ENCODE data around the gene ZNF787. TPM values are rescaled to one million over a fixed set of nuclear protein-coding genes. Genes with fewer than 3 reads are reported as not detected.
A peak's percentile ranks its signal among the peaks of the same experiment; 100 is the strongest.

ZNF787 gene
- total and polyA plus RNA-seq, 10 donors = 16.6 to 53.8 (median 30.9) TPM

DNA sequence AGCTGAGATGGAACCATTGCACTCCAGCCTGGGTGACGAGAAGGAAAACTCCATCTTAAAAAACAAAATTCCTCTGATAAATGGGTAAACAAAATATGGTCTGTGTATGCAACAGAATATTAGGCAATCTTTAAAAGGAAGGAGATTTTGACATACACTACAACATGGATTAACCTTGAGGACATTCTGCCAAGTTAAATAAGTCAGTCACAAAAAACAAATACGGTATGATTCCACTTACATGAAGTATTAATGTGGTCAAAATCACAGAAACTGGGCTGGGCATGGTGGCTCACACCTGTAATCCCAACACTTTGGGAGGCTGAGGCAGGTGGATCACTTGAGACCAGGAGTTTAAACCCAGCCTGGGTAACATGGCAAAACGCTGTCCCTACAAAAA, 17.0 kb upstream of the ZNF787 start:
- Histone ChIP-seq H3K36me3 (no peaks in the 10 kb centered on the region), H3K27ac (peak overlapping the region in 7 of 8 donors; percentile 29 to 93 (median 69)), H3K4me1 (peaks cover 10 to 67% (median 38%) of the 10 kb centered on the region in 6 donors), H3K9me3 (no peaks in the 10 kb centered on the region), H3K4me3 (no peak overlapping the region), H3K27me3 (replicated peaks in 1 of 7) (no peaks in the 10 kb centered on the region)
- no peak for TF ChIP-seq POLR2A (IDR thresholded peaks at IDR 0.05)
- TF ChIP-seq, protein P1, sequence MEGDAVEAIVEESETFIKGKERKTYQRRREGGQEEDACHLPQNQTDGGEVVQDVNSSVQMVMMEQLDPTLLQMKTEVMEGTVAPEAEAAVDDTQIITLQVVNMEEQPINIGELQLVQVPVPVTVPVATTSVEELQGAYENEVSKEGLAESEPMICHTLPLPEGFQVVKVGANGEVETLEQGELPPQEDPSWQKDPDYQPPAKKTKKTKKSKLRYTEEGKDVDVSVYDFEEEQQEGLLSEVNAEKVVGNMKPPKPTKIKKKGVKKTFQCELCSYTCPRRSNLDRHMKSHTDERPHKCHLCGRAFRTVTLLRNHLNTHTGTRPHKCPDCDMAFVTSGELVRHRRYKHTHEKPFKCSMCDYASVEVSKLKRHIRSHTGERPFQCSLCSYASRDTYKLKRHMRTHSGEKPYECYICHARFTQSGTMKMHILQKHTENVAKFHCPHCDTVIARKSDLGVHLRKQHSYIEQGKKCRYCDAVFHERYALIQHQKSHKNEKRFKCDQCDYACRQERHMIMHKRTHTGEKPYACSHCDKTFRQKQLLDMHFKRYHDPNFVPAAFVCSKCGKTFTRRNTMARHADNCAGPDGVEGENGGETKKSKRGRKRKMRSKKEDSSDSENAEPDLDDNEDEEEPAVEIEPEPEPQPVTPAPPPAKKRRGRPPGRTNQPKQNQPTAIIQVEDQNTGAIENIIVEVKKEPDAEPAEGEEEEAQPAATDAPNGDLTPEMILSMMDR (IDR thresholded peaks at IDR 0.05 in 8 of 11, conservative IDR thresholded peaks at IDR 0.05 in 3 of 11) = no peak
- TF ChIP-seq POLR2AphosphoS5 (IDR thresholded peaks at IDR 0.05) = no peak
- no peak for DNase-seq
- WGBS, 5 donors = 54 to 74% (median 70%) methylated on average over 3 of the region's 3 CpGs
- intact Hi-C loops (cut with DNase I; ENCODE audit: low total_unique reads) = no loop called here

DNA sequence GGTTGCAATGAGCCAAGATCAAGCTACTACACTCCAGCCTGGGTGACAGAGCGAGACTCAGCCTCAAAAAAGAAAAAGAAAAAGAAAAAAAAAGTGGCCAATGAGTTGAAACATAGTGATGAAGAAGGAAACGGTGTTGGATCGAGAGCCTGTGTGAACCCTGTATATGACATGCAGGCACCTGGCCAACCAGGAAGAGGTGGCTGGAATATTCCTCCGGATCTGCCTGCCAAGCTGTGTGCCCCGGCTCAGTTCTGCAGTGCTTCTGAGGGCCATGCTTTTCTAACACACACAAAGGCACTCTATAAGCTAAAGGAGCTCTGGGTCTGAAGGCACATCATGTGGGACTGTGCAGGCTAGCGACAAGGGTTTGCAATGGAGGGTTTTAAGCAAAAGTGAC, 16.3 kb upstream of the ZNF787 start:
- intact Hi-C loops (cut with DNase I; ENCODE audit: low total_unique reads) = no loop called here
- Histone ChIP-seq H3K36me3 (no peaks in the 10 kb centered on the region), H3K4me1 (peaks cover 10 to 67% (median 33%) of the 10 kb centered on the region in 6 donors), H3K9me3 (no peaks in the 10 kb centered on the region), H3K27ac (peak overlapping the region in 6 of 8 donors; percentile 29 to 93 (median 74)), H3K27me3 (replicated peaks in 1 of 7) (no peaks in the 10 kb centered on the region), H3K4me3 (no peak overlapping the region)
- no peak for DNase-seq
- 65 to 75% (median 71%) methylated on average over 6 of the region's 6 CpGs for WGBS, 5 donors
- TF ChIP-seq POLR2AphosphoS5 (IDR thresholded peaks at IDR 0.05) = peak in 1 of 3 donors; percentile 16
- TF ChIP-seq POLR2A (IDR thresholded peaks at IDR 0.05) = no peak

DNA sequence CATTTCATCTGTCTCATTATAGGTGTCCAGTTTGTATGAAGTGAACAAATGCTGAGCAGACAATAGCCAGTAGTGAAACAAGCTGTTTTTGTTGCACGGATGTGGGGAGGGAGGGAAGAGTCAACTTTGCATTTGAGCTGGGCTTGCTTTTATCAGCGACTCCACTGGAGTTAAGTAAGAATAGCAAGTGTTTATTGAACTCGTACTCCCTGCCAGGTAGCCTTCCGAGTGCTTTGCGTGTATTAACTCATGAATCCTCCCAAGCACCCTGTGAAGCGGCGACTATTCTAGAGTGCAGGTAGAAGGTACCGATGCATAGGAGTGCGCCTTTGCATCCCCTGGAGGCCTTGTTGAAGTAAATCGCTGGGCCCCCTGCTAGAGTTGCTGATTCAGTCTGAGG, 15.3 kb upstream of the ZNF787 start:
- H3K27ac ChIP-seq = peak overlapping the region in 1 of 8 donors; percentile 93
- TF ChIP-seq, protein P1 (IDR thresholded peaks at IDR 0.05 in 8 of 11, conservative IDR thresholded peaks at IDR 0.05 in 3 of 11) = no peak
- TF ChIP-seq POLR2AphosphoS5 (IDR thresholded peaks at IDR 0.05) = no peak
- DNase-seq = no peak
- no peaks in the 10 kb centered on the region for H3K27me3 ChIP-seq (replicated peaks in 1 of 7)
- intact Hi-C loops (cut with DNase I; ENCODE audit: low total_unique reads) = no loop called here
- peaks cover 4 to 60% (median 25%) of the 10 kb centered on the region in 6 donors for H3K4me1 ChIP-seq
- H3K36me3 ChIP-seq = no peaks in the 10 kb centered on the region
- no peak overlapping the region for H3K4me3 ChIP-seq
- WGBS, 5 donors = 83 to 89% (median 87%) methylated on average over 10 of the region's 10 CpGs
- H3K9me3 ChIP-seq = no peaks in the 10 kb centered on the region

DNA sequence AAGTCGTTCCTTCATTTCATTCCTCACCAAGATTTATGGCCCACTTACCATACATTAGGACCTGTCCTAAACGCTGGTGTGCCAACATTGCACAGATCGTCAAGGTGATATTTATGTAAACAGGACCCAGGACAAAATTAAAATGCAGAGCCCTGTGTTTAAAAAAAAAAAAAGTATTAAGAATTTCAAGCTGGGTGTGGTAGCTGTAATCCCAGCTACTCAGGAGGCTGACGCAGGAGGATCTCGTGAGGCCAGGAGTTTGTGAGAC, 13.5 kb upstream of the ZNF787 start:
- H3K27me3 ChIP-seq (replicated peaks in 1 of 7) = no peaks in the 10 kb centered on the region
- peak overlapping the region in 3 of 8 donors; percentile 41 to 64 (median 53) for H3K27ac ChIP-seq
- H3K9me3 ChIP-seq = no peaks in the 10 kb centered on the region
- WGBS, 5 donors = 72 to 78% (median 76%) methylated on average over 5 of the region's 5 CpGs
- peaks cover 0 to 51% (median 16%) of the 10 kb centered on the region in 6 donors for H3K4me1 ChIP-seq
- intact Hi-C loops (cut with DNase I; ENCODE audit: low total_unique reads) = no loop called here
- no peak overlapping the region for H3K4me3 ChIP-seq
- no peak for TF ChIP-seq POLR2AphosphoS5 (IDR thresholded peaks at IDR 0.05)
- TF ChIP-seq, protein P1 (IDR thresholded peaks at IDR 0.05 in 8 of 11, conservative IDR thresholded peaks at IDR 0.05 in 3 of 11) = no peak
- TF ChIP-seq POLR2A (IDR thresholded peaks at IDR 0.05) = no peak
- no peaks in the 10 kb centered on the region for H3K36me3 ChIP-seq
- no peak for DNase-seq

Data from spleen (tissue), 11 donors.